Thyroid gland (tissue), 4 donors: Measurements from ENCODE around the gene EXPH5.

Experiments used
- CTCF ChIP-seq, 6 experiments: fragments of 200-600 bp in 3 of 6; fragments of 450-650 bp in 3 of 6; sonication (generic) in 3 of 6; IDR thresholded peaks; one replicate each; pipeline ENCODE4 v1.5.1; 2016 to 2019; ENCODE audit warnings: antibody characterized with exemption in 6 of 6, mild to moderate bottlenecking in 2 of 6, inconsistent platforms in 1 of 6, moderate library complexity in 1 of 6
- POLR2A ChIP-seq, 2 donors: fragments of 450-650 bp; IDR thresholded peaks; one replicate each; pipeline ENCODE4 v1.6.1; 2017; ENCODE audit warnings: antibody characterized with exemption in 2 of 2, mild to moderate bottlenecking in 2 of 2, moderate library complexity in 1 of 2

DNA sequence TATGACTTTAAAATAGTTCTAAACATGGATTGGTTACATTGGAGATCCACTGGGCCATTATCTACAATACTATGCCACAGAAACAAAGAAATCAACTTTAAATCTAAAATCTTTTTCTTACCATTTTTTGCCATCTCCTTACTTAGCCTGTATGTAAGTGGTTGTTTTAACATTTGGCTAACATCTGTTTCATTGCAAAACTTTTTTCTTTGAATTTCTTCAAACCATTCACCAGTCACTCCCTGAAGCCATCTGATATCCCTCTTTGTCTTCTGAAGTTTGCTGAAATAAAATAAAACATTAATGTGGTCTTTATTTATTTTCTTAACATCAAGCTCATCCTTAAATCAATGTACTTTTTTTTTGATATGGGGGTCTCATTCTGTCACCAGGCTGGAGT is 52.0 kb downstream of the EXPH5 start:
- no peak for TF ChIP-seq POLR2A (IDR thresholded peaks at IDR 0.05)
- no peak for TF ChIP-seq CTCF (IDR thresholded peaks at IDR 0.05)
